Adrenal gland (tissue), 12 donors: ENCODE data around the gene ORAI2. TPM values are rescaled to one million over a fixed set of nuclear protein-coding genes. Genes with fewer than 3 reads are reported as not detected.

Experiments used
- DNase-seq, 7 donors: peaks; one replicate each; pipeline ENCODE4 v3.0.0-alpha.2; 2019 to 2020
- H3K27ac ChIP-seq, 5 donors: fragments of 200-600 bp; sonication (generic) in 4 of 5; 1 replicate in 3 of 5; 2 replicates in 2 of 5; pipeline versions ENCODE4 v1.5.1 to v1.8.0; 2016 to 2020; ENCODE audit warnings: mild to moderate bottlenecking in 1 of 5
- H3K27me3 ChIP-seq: fragments of 200-600 bp; 2 replicates; pipeline ENCODE4 v1.8.0; 2021
- H3K36me3 ChIP-seq, 2 donors: fragments of 200-600 bp; replicated peaks in 1 of 2; 1 replicate in 1 of 2; 2 replicates in 1 of 2; pipeline versions ENCODE4 v1.5.1 to v1.8.0; 2018 to 2022
- H3K4me1 ChIP-seq, 2 donors: fragments of 200-600 bp; replicated peaks in 1 of 2; 1 replicate in 1 of 2; 2 replicates in 1 of 2; pipeline versions ENCODE4 v1.5.1 to v1.8.0; 2018 to 2021
- H3K4me3 ChIP-seq, 4 donors: fragments of 200-600 bp; sonication (generic) in 3 of 4; one replicate each; pipeline ENCODE4 v1.5.1; 2016 to 2018
- H3K9me3 ChIP-seq, 3 donors: fragments of 200-600 bp; sonication (generic) in 1 of 3; replicated peaks in 1 of 3; 1 replicate in 2 of 3; 2 replicates in 1 of 3; pipeline versions ENCODE4 v1.5.1 to v1.8.0; 2016 to 2021
- POLR2A ChIP-seq, 2 donors: fragments of 450-650 bp; IDR thresholded peaks; one replicate each; pipeline ENCODE4 v1.6.1; 2017; ENCODE audit warnings: antibody characterized with exemption in 2 of 2, mild to moderate bottlenecking in 2 of 2, moderate library complexity in 1 of 2
- WGBS, 4 donors: extraction: QIAGEN DNeasy Blood & Tissue Kit in 2 of 4; methylation state at CpG; one replicate each; pipeline versions ENCODE4 v1.1.5 to v1.1.7; 2013 to 2017; 5-methylcytosine and 5-hydroxymethylcytosine counted together
- intact Hi-C, 2 donors: fragments of 100-400 bp; cut with DNase I; formaldehyde crosslinking; loops; one replicate each; pipeline versions ENCODE4 v1.14.1 to v1.15.0; 2022 to 2023
- polyA plus RNA-seq, 3 donors: library from polyadenylated mRNA; stranded (reverse); fragments of 200-250 nt in 2 of 3; fragments of 350-450 nt in 1 of 3; fragmentation: Illumina TruSeq in 1 of 3; extraction: RNeasy Lipid Tissue Mini Kit (QIAGEN cat#74804) in 1 of 3; gene quantifications; one replicate each; pipeline ENCODE4 v1.2.3, GENCODE V29; 2013 to 2014
- total RNA-seq, 9 donors: library from RNA; depleted of rRNA in 4 of 9; stranded (reverse); fragments of >200 nt in 4 of 9; fragments of 120-200 nt in 1 of 9; fragmentation: NEBNext Ultra II Directional in 1 of 9; extraction: Animal tissue kit (Norgen Biotek cat#: 25700) in 1 of 9; gene quantifications; one replicate each; pipeline versions ENCODE4 v1.1.0 to v1.2.4, GENCODE V29; 2013 to 2023
- TF ChIP-seq, protein P1 (sequence below), 6 experiments: fragments of 450-650 bp in 4 of 6; fragments of 200-600 bp in 2 of 6; sonication (generic) in 1 of 6; IDR thresholded peaks; 1 replicate in 5 of 6; 2 replicates in 1 of 6; pipeline versions ENCODE4 v1.5.1 to v1.8.0; 2016 to 2021; ENCODE audit warnings: antibody characterized with exemption in 6 of 6, mild to moderate bottlenecking in 2 of 6, moderate library complexity in 1 of 6
- donor health status: healthy with polysubstance abuse.
- donor health status: Bipolar disorder and iron deficiency.
- donor health status: DM: yes; HTN: yes; CAD: no.
- donor health status: DM: no; HTN: no; CAD: no.
- donor health status: DM: no; HTN: no; CAD: no.
- donor health status: DM: yes; HTN: yes; CAD: no.

ORAI2 gene
- total and polyA plus RNA-seq, 12 donors: 6.9 to 110 (median 32.1) TPM

DNA sequence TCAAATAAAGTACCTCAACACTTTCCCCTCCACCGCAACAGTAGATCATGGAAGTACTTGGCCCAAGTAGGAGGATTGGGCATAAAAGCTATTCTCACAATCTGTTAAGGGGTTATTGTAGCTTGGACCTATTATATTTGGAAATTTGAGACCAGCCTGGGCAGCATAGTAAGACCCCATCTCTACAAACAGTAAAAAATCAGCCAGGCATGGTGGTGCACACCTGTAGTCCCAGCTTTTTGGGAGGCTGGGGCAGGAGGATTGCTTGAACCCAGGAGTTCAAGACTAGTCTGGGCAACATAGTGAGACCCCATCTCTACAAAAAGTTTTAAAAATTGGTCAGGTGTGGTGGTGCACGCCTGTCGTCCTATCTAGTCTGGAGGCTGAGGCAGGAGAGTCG, 24.0 kb upstream of the ORAI2 start:
- peaks cover 0 to 79% of the 10 kb centered on the region in 2 donors for H3K36me3 ChIP-seq
- WGBS, 4 donors: 87 to 98% (median 91%) methylated on average over 4 of the region's 4 CpGs
- no peak overlapping the region for H3K27ac ChIP-seq
- DNase-seq: no peak
- H3K27me3 ChIP-seq: no peaks in the 10 kb centered on the region
- TF ChIP-seq POLR2A (IDR thresholded peaks at IDR 0.05): no peak
- TF ChIP-seq, protein P1, sequence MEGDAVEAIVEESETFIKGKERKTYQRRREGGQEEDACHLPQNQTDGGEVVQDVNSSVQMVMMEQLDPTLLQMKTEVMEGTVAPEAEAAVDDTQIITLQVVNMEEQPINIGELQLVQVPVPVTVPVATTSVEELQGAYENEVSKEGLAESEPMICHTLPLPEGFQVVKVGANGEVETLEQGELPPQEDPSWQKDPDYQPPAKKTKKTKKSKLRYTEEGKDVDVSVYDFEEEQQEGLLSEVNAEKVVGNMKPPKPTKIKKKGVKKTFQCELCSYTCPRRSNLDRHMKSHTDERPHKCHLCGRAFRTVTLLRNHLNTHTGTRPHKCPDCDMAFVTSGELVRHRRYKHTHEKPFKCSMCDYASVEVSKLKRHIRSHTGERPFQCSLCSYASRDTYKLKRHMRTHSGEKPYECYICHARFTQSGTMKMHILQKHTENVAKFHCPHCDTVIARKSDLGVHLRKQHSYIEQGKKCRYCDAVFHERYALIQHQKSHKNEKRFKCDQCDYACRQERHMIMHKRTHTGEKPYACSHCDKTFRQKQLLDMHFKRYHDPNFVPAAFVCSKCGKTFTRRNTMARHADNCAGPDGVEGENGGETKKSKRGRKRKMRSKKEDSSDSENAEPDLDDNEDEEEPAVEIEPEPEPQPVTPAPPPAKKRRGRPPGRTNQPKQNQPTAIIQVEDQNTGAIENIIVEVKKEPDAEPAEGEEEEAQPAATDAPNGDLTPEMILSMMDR (IDR thresholded peaks at IDR 0.05): no peak
- no peaks in the 10 kb centered on the region for H3K9me3 ChIP-seq
- H3K4me1 ChIP-seq: peaks cover 0 to 9% of the 10 kb centered on the region in 2 donors
- H3K4me3 ChIP-seq: no peak overlapping the region
- intact Hi-C loops: no loop called here

- H3K4me3 ChIP-seq: no peak overlapping the region
- peaks cover 0 to 77% of the 10 kb centered on the region in 2 donors for H3K36me3 ChIP-seq
- no peaks in the 10 kb centered on the region for H3K27me3 ChIP-seq
- TF ChIP-seq, protein P1 (IDR thresholded peaks at IDR 0.05): no peak
- TF ChIP-seq POLR2A (IDR thresholded peaks at IDR 0.05): no peak
- no peaks in the 10 kb centered on the region for H3K9me3 ChIP-seq
- WGBS, 4 donors: 64 to 86% (median 77%) methylated on average over 6 of the region's 6 CpGs
- peaks cover 0 to 9% of the 10 kb centered on the region in 2 donors for H3K4me1 ChIP-seq
- H3K27ac ChIP-seq: no peak overlapping the region
- intact Hi-C loops: loop anchor here in 1 of 2 donors (10.0 kb wide), 1 partner anchor 55 kb away; the partner anchor contains the start of genes ALKBH4 and LRWD1
- DNase-seq: no peak
Observed at GRCh38 chr7:102410123-102410522, 23.3 kb upstream of the ORAI2 start.

DNA sequence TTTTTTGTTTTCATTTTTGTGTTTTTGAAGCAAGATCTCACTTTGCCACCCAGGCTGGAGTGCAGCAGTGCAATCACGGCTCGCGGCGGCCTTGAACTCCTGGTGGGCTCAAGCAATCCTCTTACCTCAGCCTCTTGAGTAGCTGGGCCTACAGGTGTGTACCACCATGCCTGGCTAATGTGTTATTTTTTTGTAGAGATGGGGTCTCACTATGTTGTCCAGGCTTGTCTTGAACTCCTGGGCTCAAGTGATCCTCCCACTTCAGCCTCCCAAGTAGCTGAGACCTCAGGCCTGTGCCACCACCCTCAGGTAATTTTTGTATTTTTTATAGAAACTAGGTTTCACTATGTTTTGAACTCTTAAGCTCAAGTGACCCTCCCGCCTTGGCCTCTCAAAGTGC, 22.5 kb upstream of the ORAI2 start:
- Histone ChIP-seq H3K36me3 (peaks cover 0 to 77% of the 10 kb centered on the region in 2 donors), H3K27ac (no peak overlapping the region), H3K4me3 (no peak overlapping the region), H3K4me1 (peaks cover under 1 to 13% of the 10 kb centered on the region in 2 donors), H3K27me3 (no peaks in the 10 kb centered on the region), H3K9me3 (no peaks in the 10 kb centered on the region)
- WGBS, 4 donors: 89 to 93% (median 92%) methylated on average over 5 of the region's 5 CpGs
- no peak for DNase-seq
- intact Hi-C loops: loop anchor here in 1 of 2 donors (10.0 kb wide), 1 partner anchor 54 kb away; the partner anchor contains the start of genes ALKBH4 and LRWD1
- TF ChIP-seq, protein P1 (IDR thresholded peaks at IDR 0.05): no peak
- TF ChIP-seq POLR2A (IDR thresholded peaks at IDR 0.05): no peak

DNA sequence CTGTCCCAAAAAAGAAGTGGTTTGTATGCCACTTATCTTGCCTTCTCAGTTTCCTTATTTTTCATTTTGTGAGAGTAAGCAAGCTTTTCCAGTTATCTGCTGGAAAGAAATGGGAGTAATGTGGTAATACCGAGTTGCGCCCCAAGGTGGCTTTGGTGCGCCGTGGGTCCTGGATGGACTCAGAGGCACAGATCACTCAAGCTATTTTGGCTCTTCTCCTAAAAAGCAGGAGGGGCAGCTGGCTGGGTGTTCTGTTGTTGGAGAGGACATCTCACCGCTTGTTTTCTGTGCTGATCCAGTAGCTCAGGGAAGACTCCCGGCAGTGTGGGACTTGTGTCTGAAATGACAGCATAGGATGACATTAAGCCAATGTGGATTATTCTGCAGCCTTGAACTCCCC, 20.8 kb upstream of the ORAI2 start:
- DNase-seq: peak; percentile 57 to 90 (median 80)
- Histone ChIP-seq H3K27ac (peak overlapping the region in 2 of 5 donors; percentile 20 to 24), H3K36me3 (peaks cover 0 to 63% of the 10 kb centered on the region in 2 donors), H3K4me1 (peaks cover 6 to 20% of the 10 kb centered on the region in 2 donors), H3K9me3 (no peaks in the 10 kb centered on the region), H3K4me3 (no peak overlapping the region), H3K27me3 (no peaks in the 10 kb centered on the region)
- TF ChIP-seq POLR2A (IDR thresholded peaks at IDR 0.05): no peak
- TF ChIP-seq, protein P1 (IDR thresholded peaks at IDR 0.05): peak; percentile 47 to 73 (median 70)
- intact Hi-C loops: loop anchor here in 1 of 2 donors (10.0 kb wide), 1 partner anchor 52 kb away; the partner anchor contains the start of genes ALKBH4 and LRWD1
- WGBS, 4 donors: 29 to 37% (median 34%) methylated on average over 6 of the region's 6 CpGs
